NCI-H2107 (cell line): ENCODE results near the gene NTRK3.

ENCODE experiments used
- DNase-seq: peaks from one replicate; lab custom pipeline; 2025; lab: John Stamatoyannopoulos, UW

The NTRK3 gene

DNA sequence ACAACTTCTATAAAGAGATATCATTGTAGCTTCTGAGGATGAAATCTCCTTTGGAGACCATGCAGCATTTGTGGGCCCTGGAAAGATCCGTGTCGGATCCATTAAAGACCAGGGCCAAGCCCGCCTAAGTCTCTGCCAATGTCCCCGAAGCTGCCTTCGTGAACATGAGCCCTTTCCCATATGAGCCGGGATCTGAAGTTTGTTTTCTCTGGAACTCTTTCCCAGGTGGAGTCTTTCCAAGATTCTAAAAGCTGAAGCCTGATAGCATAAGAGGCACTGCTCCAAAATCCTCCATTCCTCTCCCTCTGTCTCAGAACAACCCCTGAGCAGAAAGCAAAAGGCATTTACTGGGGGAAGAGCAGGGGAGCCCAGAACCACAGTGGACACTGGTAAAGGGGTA lies 274.6 kb downstream of the NTRK3 start:
- DNase-seq, result no peak

DNA sequence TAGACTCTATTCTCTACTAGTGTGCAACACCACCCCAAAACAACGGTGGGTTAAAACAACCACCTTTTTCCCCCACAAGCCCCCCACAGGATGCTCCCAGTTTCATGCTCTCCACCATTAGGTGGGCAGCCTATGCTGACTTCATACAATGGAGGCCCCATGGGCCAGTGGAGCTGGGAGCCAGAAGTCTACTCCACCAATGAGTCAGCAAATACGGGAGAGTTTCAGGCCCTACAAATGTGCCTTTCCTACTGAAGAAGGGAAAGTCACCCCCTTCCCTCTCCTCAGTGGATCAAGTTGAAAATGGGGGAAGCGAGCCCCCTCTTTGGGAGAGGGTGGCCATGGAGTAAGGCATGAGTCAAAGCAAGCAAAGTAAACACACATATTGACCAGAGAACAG lies 278.6 kb downstream of the NTRK3 start:
- DNase-seq, result no peak

DNA sequence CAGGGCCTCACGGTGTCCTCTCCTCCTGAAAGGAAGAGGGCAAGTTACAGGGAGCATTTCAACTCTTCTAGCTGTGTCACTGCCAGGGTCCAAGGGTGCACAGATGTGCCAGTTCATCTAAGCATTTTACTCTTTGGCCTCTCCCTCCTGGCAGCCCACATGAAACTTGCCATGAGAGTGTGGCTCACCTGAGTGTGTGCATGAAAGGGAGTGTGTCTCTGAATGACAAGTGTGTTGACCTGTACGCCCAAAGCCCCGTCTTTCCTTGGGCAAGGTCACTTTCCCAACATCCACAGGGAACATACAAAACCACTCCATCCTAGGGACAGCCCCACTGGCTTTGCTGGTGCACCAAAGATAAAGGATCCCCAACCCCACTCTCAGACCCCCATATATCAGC lies 280.0 kb downstream of the NTRK3 start:
- no peak for DNase-seq

DNA sequence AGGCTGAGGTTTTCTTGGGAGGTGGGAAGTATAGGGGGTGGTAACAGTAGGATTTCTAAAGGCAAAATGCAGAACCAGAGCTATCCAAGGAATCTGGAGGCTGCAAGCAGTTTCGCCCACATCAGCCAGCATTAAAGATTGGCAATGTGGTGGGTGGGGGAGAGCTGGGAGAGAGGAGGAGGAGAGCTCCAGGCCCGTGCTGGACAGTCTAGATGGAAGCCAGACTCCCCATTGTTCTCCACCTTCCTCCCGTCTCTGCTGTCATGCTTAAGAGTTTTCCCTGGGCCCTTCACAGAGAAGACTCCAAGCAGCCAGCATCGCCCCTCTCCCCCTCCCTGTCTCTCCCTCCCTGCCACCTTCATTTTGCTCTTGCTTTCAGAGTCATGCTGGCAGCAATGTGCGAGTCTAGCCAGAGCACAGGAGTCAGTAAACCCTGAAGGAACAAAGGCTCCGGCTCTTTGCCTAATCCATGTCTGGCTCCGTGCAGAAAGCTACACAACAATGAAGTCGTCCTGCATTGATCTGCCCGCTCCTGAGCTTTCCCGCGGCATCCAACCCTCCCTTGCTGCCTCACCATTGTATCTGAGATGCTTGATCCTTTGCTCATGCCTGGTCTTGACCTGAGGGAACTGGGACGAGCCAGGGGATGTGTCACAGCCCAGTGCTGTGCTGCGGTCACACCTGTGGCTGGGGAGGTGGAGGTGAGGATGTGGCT lies 282.9 kb downstream of the NTRK3 start:
- DNase-seq, result no peak

DNA sequence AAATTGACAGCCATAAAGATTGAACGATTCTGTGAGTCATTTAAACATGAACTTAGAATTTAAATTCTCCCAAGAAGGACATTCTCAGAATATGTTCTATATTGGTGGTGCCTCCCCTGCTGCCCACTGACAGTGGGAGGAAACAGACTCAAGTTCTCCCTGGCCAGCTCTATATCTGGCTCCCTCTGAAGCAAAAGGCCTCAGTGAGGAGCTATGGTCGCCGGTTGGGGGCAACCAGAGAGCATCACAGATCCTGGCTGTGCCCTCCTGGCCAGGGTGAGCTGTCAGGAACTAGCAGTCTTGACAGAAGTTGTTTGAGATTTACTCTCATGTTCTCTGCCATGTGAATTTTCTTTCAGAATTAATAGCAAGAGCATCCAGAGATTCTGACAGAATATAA lies 285.5 kb downstream of the NTRK3 start:
- DNase-seq, result no peak

- DNase-seq, result no peak
Measured at GRCh38 chr15:87967951-87968350, 288.6 kb downstream of the NTRK3 start.

DNA sequence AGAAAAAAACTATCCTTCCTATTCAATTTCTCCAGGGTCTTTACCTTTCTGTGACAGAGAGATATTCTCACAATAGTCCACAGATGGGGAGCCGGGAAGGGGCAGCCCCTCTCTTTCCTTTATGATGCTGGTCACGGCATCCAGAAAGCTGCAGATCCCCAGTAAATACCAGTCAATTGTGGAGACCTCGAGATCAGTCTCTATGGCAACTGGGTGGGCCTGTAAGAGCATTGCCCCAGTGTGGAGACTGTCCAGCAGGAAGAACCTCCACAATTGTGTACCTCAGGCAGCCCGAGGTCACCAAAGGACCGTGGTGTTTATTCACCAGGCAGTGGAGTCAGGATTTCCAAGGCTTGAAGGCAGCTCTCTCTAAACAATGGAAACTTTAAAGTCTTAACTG lies 291.2 kb downstream of the NTRK3 start:
- DNase-seq, result no peak

- DNase-seq, result no peak
Measured at GRCh38 chr15:87962428-87962827, 294.1 kb downstream of the NTRK3 start.

DNA sequence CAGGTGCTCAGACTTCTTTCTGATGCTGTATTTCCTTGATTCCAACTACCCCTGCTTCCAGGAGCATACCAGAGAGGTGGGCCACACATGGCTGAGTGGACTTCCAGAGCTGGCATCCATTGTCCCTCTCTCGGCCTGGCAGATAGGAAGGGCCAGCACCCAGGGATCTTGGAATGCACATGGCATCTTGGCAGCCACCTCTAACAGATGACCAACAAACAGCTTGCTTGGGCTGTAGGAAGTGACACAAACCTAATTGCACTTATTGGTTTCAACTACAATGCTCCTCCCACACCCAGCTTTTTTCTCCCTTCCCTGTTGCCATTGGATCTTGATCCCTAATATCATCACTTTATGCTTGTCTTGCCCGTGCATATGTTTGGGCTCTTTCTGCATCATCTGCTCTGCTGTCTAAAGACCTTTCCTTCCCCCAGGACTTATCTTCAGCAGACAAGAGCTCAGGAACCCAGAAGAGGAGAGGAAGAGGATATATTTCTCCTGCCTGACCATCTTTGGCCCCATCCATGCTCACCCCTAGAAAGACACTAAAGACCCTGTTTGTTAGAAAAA lies 294.6 kb downstream of the NTRK3 start:
- DNase-seq, result no peak

DNA sequence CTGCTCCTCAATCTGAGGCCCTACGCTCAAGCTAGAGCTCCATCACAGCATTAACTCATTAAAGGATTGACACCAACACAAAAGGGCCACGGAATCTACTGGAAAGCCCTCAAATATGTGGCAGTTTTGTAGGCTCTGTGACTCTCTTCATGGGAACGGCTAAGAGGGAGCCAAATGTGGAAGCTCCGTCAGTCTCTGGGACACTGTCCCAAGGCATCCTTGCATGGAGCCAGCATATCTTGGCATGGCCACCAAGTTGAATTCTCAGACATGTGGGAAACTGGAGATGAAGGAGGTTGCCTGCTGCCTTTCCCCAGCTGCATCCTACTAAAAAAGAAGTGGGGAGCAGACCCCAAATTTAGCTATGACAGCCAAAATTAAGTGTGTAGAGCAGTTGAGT lies 296.9 kb downstream of the NTRK3 start:
- no peak for DNase-seq

GRCh38 chr15:87959080-87959479 lies 297.5 kb downstream of the NTRK3 start:
- DNase-seq, result no peak

GRCh38 chr15:87955284-87955909 lies 301.1 kb downstream of the NTRK3 start:
- DNase-seq, result no peak

DNA sequence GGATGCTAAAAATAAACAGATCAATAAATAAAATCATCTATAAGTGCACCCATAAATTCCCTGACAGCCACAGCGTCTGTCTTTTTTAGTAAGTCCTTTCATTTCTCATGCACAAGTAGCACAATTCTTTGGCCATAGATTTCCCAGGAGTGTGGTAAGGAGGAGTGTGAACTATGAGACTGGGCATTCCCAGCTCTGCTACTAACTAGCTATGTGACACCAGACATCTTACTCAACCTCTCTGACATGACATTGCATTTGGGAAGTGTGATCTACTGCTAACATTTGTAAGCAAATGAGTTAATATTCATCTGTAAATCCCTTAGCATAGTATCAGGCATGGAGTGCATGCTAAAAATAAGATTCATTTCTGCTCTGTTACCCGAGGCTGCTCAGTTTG lies 301.7 kb downstream of the NTRK3 start:
- DNase-seq, result no peak

- no peak for DNase-seq
Measured at GRCh38 chr15:87952736-87953287, 303.7 kb downstream of the NTRK3 start.

- DNase-seq, result no peak
Measured at GRCh38 chr15:87949575-87950223, 306.8 kb downstream of the NTRK3 start.

DNA sequence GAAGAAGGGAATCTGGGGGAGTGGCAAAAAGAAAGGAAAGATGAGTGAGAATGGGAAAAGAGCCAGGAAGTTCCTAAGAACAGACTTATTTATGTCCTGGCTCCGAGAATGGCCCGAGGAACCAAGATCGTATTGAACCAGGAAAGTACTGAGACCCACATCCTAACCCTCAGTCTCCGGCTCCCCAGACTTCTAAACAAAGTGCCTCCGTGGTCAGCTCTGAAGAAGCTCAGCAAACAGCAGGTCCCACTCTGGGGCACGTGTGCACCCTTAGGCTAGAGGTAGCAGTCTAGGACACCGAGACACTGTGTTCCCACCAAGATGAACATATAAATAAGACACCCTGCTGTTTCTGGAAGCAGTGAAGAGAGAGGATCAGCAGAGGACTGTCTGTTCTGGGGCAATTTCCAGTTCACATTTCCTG lies 307.4 kb downstream of the NTRK3 start:
- no peak for DNase-seq

DNA sequence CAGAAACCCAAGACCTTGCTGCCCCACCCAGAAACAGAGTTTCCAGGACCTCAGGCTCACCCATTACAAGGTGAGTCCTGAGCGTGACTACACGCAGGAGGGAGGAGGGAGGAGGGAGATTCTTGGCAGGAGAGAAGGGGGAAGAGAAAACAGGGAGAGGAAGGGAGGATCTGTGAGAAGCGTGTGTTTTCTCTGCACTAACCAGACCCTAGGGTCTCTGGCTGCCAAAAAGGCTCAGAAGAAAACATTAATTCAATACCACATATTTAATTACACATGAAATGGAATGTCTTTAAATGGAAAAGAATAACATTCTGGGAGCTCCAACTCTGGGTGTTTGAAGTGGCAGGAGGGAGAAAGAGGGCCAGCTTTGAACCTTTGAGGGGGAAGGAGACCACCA lies 309.0 kb downstream of the NTRK3 start:
- no peak for DNase-seq

DNA sequence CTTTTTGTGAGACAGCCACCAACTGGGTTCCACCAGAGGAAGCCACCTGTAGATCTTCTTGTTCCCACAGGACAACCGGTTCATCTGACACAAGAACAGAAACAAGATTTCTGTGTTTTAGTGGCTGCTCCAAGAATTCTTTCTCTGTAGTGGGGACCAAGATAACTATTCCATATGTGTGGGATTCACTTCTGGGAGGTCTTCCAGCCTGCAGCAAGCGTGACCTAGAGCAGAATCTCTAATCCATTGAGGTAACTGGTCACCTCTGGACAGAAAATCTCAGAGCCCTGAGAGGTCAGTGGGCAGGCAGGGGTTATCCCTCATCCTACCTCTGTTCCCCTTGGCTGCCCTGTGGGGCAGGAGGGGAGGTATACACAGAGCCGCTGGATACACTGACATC lies 311.3 kb downstream of the NTRK3 start:
- no peak for DNase-seq

GRCh38 chr15:87944691-87945090 lies 311.8 kb downstream of the NTRK3 start:
- no peak for DNase-seq

DNA sequence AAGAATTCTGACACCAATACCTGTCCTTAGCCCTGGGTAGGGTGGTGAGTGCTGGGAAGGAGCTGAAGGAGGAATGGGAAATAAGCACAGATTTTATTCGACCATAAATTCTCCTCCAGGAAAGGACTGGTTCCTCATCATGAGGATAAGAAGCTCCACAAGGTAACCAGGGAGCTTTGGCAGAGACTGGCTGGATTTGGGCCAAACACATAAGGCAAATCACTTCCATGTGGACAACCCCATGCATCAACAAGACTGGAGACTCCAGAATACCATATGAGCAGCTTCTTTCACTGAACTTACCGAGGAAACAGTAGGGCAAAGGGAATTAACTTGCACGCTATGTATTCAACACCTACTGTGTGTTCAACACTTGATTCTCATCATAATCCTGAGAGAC lies 312.5 kb downstream of the NTRK3 start:
- DNase-seq, result no peak

DNA sequence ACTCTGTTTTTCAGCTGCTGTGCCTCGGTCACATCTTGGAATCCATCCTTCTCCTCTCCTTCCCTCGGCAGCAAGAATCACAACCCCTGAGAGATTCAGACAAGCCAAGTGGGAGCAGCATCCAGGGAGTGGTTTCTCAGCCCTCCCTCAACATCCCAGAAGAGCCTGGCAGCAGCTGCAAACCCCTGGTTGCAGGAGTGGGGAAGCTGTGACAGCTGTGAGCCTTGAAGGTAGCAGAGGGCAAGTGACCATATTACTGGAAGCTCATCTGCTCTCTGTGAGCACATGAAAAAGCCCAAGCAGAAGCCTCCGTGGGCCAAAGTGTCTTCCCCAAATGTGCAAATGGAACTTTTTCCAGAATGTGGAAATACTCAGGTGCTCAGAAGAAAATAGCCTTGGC lies 312.9 kb downstream of the NTRK3 start:
- DNase-seq, result no peak

DNA sequence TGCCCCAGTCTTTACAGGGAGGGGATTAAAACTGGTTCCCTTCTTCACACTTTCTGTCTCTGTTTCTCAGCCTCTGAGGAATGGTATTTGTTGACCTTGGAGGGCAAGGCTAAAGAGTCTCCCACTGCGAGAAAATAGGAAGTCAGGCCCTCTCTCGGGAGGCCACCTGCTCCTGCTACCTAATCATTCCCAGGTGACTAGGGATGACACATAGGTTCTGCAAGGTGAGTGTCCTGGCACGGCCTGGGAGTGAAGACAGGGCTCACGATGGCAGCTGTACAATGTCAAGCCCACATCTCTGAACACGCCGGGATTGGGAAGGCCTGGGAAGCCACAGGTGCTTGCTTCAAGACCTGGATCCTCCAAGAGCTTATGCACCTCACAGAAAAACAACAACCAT lies 314.2 kb downstream of the NTRK3 start:
- no peak for DNase-seq

DNA sequence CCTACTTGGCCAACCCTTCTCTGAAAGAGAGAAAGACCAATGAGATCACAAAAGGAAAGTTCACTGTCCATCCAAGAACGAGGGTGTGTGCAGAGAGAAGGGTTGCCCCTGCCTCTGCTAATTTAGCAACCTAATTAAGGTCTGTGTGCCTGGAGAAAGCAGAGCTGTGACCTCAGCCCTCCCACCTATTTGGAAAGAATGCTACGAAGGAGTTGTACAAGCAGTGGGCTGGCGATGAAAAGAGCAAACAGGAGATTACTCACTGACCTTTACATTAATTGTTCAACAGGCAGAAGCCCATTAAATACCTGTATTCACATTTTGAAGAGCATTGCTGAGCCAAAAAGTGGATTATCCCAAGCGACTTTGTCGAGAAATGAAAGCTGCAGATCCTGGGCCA lies 314.9 kb downstream of the NTRK3 start:
- no peak for DNase-seq
